HCT116 (cell line): ENCODE data around the gene HLCS. TPM values are rescaled to one million over a fixed set of nuclear protein-coding genes. Genes with fewer than 3 reads are reported as not detected.

Source experiments
- ATAC-seq: fragments of 200-7000 bp; cut with Tn5 transposase; 2 replicates; pipeline ENCODE4 v1.9.1; 2020; ENCODE audit warnings: mild to moderate bottlenecking, moderate library complexity
- BruUV-seq: library from RNA; stranded (reverse); fragments of 400-500 nt; replicated peaks from 2 replicates; lab custom pipeline; 2021; lab: Mats Ljungman, UMichigan
- CTCF ChIA-PET: fragments of 300-600 bp; sonication (Branson Sonifier 250); formaldehyde crosslinking; loops from one replicate; lab custom pipeline; 2021; ENCODE audit warnings: antibody characterized with exemption; lab: Charles Lee
- POLR2A ChIA-PET: fragments of 300-600, 350-600 bp; sonication (Branson Sonifier 250); formaldehyde crosslinking; loops from one replicate; lab custom pipeline; 2021; ENCODE audit warnings: antibody characterized with exemption; lab: Charles Lee
- RAD21 ChIA-PET, 2 experiments: fragments of 300-600 bp; sonication (Branson Sonifier 250); formaldehyde crosslinking; loops; one replicate each; lab custom pipeline; 2023; ENCODE audit warnings: low total read pairs in 2 of 2; ENCODE audit not compliant: uncharacterized antibody in 2 of 2, unreplicated experiment in 2 of 2, low non-redundant PET in 1 of 2; lab: Charles Lee
- DNase-seq: peaks from one replicate; pipeline ENCODE4 v3.0.0-alpha.2; 2010; ENCODE audit warnings: low read depth, low spot score
- H2AFZ ChIP-seq: fragments of 200-600 bp; shearing (Covaris generic), sonication (generic); 2 replicates; pipeline ENCODE4 v1.6.1; 2017; ENCODE audit warnings: low read depth, mixed run types, mixed read lengths, antibody characterized with exemption, low read length; ENCODE audit not compliant: poor library complexity, severe bottlenecking
- H3K27ac ChIP-seq: 2 replicates; pipeline ENCODE4 v1.5.1; 2012; ENCODE audit warnings: low read depth, low read length
- H3K27me3 ChIP-seq: fragments of 200-600 bp; sonication (generic); 2 replicates; pipeline ENCODE4 v1.6.1; 2016; ENCODE audit warnings: mixed run types, low read length, mixed read lengths; ENCODE audit not compliant: insufficient read depth
- H3K36me3 ChIP-seq, 2 experiments: fragments of 200-500 bp in 1 of 2; fragments of 200-600 bp in 1 of 2; sonication (Bioruptor generic) in 1 of 2; sonication (generic) in 1 of 2; 2 replicates each; pipeline versions ENCODE4 v1.5.1 to v1.6.1; 2014 to 2016; ENCODE audit warnings: low read length in 2 of 2, inconsistent platforms in 1 of 2, mixed read lengths in 1 of 2, mixed run types in 1 of 2; ENCODE audit not compliant: insufficient read depth in 2 of 2, control insufficient read depth in 1 of 2
- H3K4me1 ChIP-seq, 2 experiments: fragments of 200-600 bp in 1 of 2; sonication (generic) in 1 of 2; 2 replicates each; pipeline versions ENCODE4 v1.5.1 to v1.6.1; 2012 to 2017; ENCODE audit warnings: low read length in 2 of 2, inconsistent platforms in 1 of 2, mild to moderate bottlenecking in 1 of 2, mixed read lengths in 1 of 2, mixed run types in 1 of 2, moderate library complexity in 1 of 2; ENCODE audit not compliant: insufficient read depth in 2 of 2, control insufficient read depth in 1 of 2
- H3K4me2 ChIP-seq: fragments of 200-600 bp; sonication (generic); 2 replicates; pipeline ENCODE4 v1.6.1; 2017; ENCODE audit warnings: mixed run types, low read length, mixed read lengths
- H3K4me3 ChIP-seq, 2 experiments: fragments of 200-600 bp in 1 of 2; sonication (generic) in 1 of 2; replicated peaks in 1 of 2; 2 replicates each; pipeline ENCODE4 v1.5.1; 2011 to 2016; ENCODE audit warnings: low read length in 2 of 2, control low read depth in 1 of 2, low read depth in 1 of 2, mild to moderate bottlenecking in 1 of 2, mixed read lengths in 1 of 2, mixed run types in 1 of 2
- H3K79me2 ChIP-seq: fragments of 200-600 bp; sonication (generic); 2 replicates; pipeline ENCODE4 v1.6.1; 2017; ENCODE audit warnings: mild to moderate bottlenecking, mixed run types, low read length, moderate library complexity, mixed read lengths; ENCODE audit not compliant: insufficient read depth
- H3K9ac ChIP-seq: fragments of 200-600 bp; sonication (generic); 2 replicates; pipeline ENCODE4 v1.6.1; 2016; ENCODE audit warnings: low read length, mixed read lengths
- H3K9me2 ChIP-seq: fragments of 200-600 bp; sonication (generic), shearing (Covaris generic); 2 replicates; pipeline ENCODE4 v1.6.1; 2017; ENCODE audit warnings: mixed run types, mild to moderate bottlenecking, moderate library complexity; ENCODE audit not compliant: insufficient read depth
- H3K9me3 ChIP-seq, 2 experiments: fragments of 200-500 bp in 1 of 2; fragments of 200-600 bp in 1 of 2; sonication (Bioruptor generic) in 1 of 2; sonication (generic) in 1 of 2; 2 replicates each; pipeline ENCODE4 v1.6.1; 2014 to 2017; ENCODE audit warnings: low read length in 2 of 2, mixed read lengths in 2 of 2, inconsistent platforms in 1 of 2, low read depth in 1 of 2, mild to moderate bottlenecking in 1 of 2, mixed run types in 1 of 2, moderate library complexity in 1 of 2; ENCODE audit not compliant: control insufficient read depth in 1 of 2, insufficient read depth in 1 of 2
- H4K20me1 ChIP-seq: fragments of 200-600 bp; sonication (generic), shearing (Covaris generic); 2 replicates; pipeline ENCODE4 v1.6.1; 2017; ENCODE audit warnings: mixed run types, mild to moderate bottlenecking, moderate library complexity; ENCODE audit not compliant: insufficient read depth
- CBX3 ChIP-seq: IDR thresholded peaks from 2 replicates; pipeline ENCODE4 v1.6.1; 2012; ENCODE audit warnings: low read depth
- ELF1 ChIP-seq: IDR thresholded peaks from 2 replicates; pipeline ENCODE4 v1.6.1; 2012; ENCODE audit warnings: low read depth, borderline replicate concordance
- EZH2 ChIP-seq: fragments of 200-600 bp; sonication (generic); IDR thresholded peaks from 2 replicates; pipeline ENCODE4 v1.6.1; 2017; ENCODE audit warnings: antibody characterized with exemption, mixed run types
- FOSL1 ChIP-seq: IDR thresholded peaks from 2 replicates; pipeline ENCODE4 v1.6.1; 2012; ENCODE audit warnings: low read depth
- JUND ChIP-seq: IDR thresholded peaks from 2 replicates; pipeline ENCODE4 v1.6.1; 2012
- POLR2A ChIP-seq: IDR thresholded peaks from 2 replicates; pipeline ENCODE4 v1.7.0; 2011; ENCODE audit warnings: borderline replicate concordance; ENCODE audit not compliant: insufficient read depth, insufficient read length; ENCODE audit errors: extremely low read depth
- SIN3A ChIP-seq: IDR thresholded peaks from 2 replicates; pipeline ENCODE4 v1.6.1; 2012; ENCODE audit warnings: low read depth
- SP1 ChIP-seq: IDR thresholded peaks from 2 replicates; pipeline ENCODE4 v1.6.1; 2012; ENCODE audit warnings: low read depth
- SRF ChIP-seq: IDR thresholded peaks from 2 replicates; pipeline ENCODE4 v1.6.1; 2012; ENCODE audit warnings: low read depth
- YY1 ChIP-seq: IDR thresholded peaks from 2 replicates; pipeline ENCODE4 v1.6.1; 2011; ENCODE audit warnings: low read length, low read depth, moderate library complexity, mild to moderate bottlenecking; ENCODE audit not compliant: insufficient replicate concordance; ENCODE audit errors: extremely low read depth
- ZFX ChIP-seq: fragments of 450-650 bp; IDR thresholded peaks from 2 replicates; pipeline ENCODE4 v1.6.1; 2017
- intact Hi-C: fragments of 100-400 bp; cut with micrococcal nuclease; formaldehyde crosslinking; loops from 2 replicates; pipeline ENCODE4 v1.10.0; 2022
- total RNA-seq: library from RNA; stranded (reverse); gene quantifications from one replicate; pipeline ENCODE4 v1.2.1, GENCODE V29; 2021; ENCODE audit not compliant: unreplicated experiment
- TF ChIP-seq, protein P1 (sequence below): IDR thresholded peaks from 2 replicates; pipeline ENCODE4 v1.6.1; 2012; ENCODE audit warnings: low read depth
- TF ChIP-seq, protein P2 (sequence below), 3 experiments: fragments of 200-600 bp in 1 of 3; sonication (generic) in 1 of 3; IDR thresholded peaks in 2 of 3; conservative IDR thresholded peaks in 1 of 3; 2 replicates each; pipeline ENCODE4 v1.5.1; 2012 to 2017; ENCODE audit warnings: low read depth in 2 of 3, low read length in 2 of 3, antibody characterized with exemption in 1 of 3, borderline replicate concordance in 1 of 3, control low read depth in 1 of 3, mild to moderate bottlenecking in 1 of 3, mixed read lengths in 1 of 3, mixed run types in 1 of 3, moderate library complexity in 1 of 3; ENCODE audit not compliant: insufficient read depth in 1 of 3
- TF ChIP-seq, protein P3 (sequence below): IDR thresholded peaks from 2 replicates; pipeline ENCODE4 v1.6.1; 2012
- TF ChIP-seq, protein P4 (sequence below): IDR thresholded peaks from 2 replicates; pipeline ENCODE4 v1.6.1; 2012

The HLCS gene
- total RNA-seq, 1 experiment from 2014 or later = 18.5 TPM

DNA sequence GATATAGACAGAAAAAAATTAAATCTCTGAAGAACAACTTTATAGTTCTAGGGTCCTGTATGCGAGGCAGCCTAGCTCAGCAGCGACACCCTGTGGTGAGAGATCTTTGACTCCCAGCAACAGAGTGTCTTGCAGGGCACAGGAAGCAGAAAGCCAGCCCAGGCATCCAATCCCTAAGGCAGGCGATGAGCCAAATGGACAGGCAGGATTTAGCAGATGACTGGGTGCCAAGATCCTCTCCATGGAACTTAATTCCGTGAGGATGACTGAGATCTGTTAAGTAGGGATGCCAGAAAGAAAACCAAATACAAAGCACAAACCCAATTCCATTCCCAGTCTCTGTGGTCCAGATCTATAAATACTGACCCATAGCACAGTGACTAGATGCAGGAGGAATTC, 38.8 kb downstream of the HLCS start (continued):
- TF ChIP-seq, protein P1, sequence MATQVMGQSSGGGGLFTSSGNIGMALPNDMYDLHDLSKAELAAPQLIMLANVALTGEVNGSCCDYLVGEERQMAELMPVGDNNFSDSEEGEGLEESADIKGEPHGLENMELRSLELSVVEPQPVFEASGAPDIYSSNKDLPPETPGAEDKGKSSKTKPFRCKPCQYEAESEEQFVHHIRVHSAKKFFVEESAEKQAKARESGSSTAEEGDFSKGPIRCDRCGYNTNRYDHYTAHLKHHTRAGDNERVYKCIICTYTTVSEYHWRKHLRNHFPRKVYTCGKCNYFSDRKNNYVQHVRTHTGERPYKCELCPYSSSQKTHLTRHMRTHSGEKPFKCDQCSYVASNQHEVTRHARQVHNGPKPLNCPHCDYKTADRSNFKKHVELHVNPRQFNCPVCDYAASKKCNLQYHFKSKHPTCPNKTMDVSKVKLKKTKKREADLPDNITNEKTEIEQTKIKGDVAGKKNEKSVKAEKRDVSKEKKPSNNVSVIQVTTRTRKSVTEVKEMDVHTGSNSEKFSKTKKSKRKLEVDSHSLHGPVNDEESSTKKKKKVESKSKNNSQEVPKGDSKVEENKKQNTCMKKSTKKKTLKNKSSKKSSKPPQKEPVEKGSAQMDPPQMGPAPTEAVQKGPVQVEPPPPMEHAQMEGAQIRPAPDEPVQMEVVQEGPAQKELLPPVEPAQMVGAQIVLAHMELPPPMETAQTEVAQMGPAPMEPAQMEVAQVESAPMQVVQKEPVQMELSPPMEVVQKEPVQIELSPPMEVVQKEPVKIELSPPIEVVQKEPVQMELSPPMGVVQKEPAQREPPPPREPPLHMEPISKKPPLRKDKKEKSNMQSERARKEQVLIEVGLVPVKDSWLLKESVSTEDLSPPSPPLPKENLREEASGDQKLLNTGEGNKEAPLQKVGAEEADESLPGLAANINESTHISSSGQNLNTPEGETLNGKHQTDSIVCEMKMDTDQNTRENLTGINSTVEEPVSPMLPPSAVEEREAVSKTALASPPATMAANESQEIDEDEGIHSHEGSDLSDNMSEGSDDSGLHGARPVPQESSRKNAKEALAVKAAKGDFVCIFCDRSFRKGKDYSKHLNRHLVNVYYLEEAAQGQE = no peak
- TF ChIP-seq SIN3A = no peak

DNA sequence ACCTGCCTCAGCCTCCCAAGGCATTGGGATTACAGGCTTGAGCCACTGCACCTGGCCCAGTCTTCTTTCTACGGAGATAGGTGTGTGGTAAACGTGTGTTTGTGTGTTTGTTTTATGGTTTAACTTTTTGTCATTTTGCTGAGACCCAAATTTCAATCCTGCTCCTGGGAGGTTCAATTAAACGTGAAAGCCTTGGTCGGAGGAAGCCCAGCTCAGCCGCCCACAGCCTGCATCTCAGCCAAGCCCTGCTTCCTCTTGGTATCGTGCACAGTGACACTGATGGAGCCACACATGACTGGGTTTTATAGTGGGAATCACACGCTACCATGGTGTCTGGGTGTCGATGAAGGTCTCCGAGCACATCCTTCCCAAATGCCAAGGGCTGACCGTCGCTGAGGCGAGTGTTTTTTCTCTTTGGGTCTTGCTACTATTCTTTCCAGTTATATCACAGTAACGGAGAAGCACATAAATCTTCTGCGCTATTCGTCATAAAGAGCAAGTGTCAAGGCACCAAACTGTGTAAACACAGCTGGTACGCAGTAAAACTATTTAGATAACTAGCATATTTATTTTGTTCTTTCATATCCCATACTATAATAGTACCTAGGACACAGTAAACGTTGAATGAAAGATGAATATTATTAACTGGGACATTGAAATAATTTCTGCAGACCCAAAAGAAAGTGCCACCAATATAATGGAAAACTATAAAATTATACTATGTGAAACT, 39.3 kb downstream of the HLCS start:
- intact Hi-C loops = loop anchor here (1.0 to 10.0 kb wide), 5 partner anchors 172 to 505 kb away; no protein-coding TSS in a partner anchor
- H3K27ac ChIP-seq = no peak overlapping the region
- H3K4me2 ChIP-seq = no peak overlapping the region
- H4K20me1 ChIP-seq = no peaks in the 10 kb centered on the region
- H3K4me1 ChIP-seq = peaks cover 0 to 4% of the 10 kb centered on the region in 2 experiments; a peak in 1 of 4 replicates
- no TSS peak for BruUV-seq
- ATAC-seq (peak; percentile 29), DNase-seq (no peak)
- CTCF ChIA-PET = interaction anchor here (0.6 to 1.5 kb wide), 8 partner anchors 9 to 424 kb away, joined by 3 to 24 read pairs (median 3); no protein-coding TSS in a partner anchor
- H3K79me2 ChIP-seq = no peaks in the 10 kb centered on the region
- H3K9ac ChIP-seq = no peak overlapping the region
- no peak overlapping the region for H2AFZ ChIP-seq
- POLR2A ChIA-PET = no interaction called here
- no peaks in the 10 kb centered on the region for H3K36me3 ChIP-seq
- no peaks in the 10 kb centered on the region for H3K9me3 ChIP-seq
- H3K4me3 ChIP-seq = no peak overlapping the region
- RAD21 ChIA-PET = interaction anchor here (0.7 to 1.6 kb wide), 3 partner anchors 265 to 296 kb away, joined by 3 to 5 read pairs (median 4); no protein-coding TSS in a partner anchor
- H3K27me3 ChIP-seq = no peaks in the 10 kb centered on the region
- H3K9me2 ChIP-seq = no peaks in the 10 kb centered on the region
- TF ChIP-seq EZH2 = no peak
- TF ChIP-seq POLR2A = no peak
- TF ChIP-seq, protein P2, sequence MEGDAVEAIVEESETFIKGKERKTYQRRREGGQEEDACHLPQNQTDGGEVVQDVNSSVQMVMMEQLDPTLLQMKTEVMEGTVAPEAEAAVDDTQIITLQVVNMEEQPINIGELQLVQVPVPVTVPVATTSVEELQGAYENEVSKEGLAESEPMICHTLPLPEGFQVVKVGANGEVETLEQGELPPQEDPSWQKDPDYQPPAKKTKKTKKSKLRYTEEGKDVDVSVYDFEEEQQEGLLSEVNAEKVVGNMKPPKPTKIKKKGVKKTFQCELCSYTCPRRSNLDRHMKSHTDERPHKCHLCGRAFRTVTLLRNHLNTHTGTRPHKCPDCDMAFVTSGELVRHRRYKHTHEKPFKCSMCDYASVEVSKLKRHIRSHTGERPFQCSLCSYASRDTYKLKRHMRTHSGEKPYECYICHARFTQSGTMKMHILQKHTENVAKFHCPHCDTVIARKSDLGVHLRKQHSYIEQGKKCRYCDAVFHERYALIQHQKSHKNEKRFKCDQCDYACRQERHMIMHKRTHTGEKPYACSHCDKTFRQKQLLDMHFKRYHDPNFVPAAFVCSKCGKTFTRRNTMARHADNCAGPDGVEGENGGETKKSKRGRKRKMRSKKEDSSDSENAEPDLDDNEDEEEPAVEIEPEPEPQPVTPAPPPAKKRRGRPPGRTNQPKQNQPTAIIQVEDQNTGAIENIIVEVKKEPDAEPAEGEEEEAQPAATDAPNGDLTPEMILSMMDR (IDR thresholded peaks at IDR 0.05 in 2 of 3, conservative IDR thresholded peaks at IDR 0.05 in 1 of 3; ENCODE audit: borderline replicate concordance in 1 of 3, insufficient read depth in 1 of 3, low read depth in 2 of 3, low read length in 2 of 3) = no peak
- TF ChIP-seq ZFX = no peak
- TF ChIP-seq SRF = no peak
- no peak for TF ChIP-seq ELF1
- TF ChIP-seq JUND = no peak
- TF ChIP-seq SIN3A = no peak
- TF ChIP-seq SP1 = no peak
- TF ChIP-seq, protein P3, sequence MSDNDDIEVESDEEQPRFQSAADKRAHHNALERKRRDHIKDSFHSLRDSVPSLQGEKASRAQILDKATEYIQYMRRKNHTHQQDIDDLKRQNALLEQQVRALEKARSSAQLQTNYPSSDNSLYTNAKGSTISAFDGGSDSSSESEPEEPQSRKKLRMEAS = no peak
- TF ChIP-seq CBX3 = no peak
- TF ChIP-seq, protein P1 = no peak
- TF ChIP-seq, protein P4, sequence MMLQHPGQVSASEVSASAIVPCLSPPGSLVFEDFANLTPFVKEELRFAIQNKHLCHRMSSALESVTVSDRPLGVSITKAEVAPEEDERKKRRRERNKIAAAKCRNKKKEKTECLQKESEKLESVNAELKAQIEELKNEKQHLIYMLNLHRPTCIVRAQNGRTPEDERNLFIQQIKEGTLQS = no peak
- no peak for TF ChIP-seq FOSL1
- no peak for TF ChIP-seq YY1
